Urinary bladder (tissue), 4 donors: Measurements from ENCODE around the gene MRPL23. TPM values are rescaled to one million over a fixed set of nuclear protein-coding genes. Genes with fewer than 3 reads are reported as not detected.
"Not testable (repeated sequence)": the region's sequence is repeated elsewhere in the genome, so short reads cannot be mapped to it uniquely, and the experiment has no call there.

Experiments
- DNase-seq: peaks from one replicate; pipeline ENCODE4 v3.0.0-alpha.2; 2015; ENCODE audit errors: extremely low spot score
- H3K27ac ChIP-seq: one replicate; pipeline ENCODE4 v1.5.1; 2013; ENCODE audit warnings: low read depth, mild to moderate bottlenecking, moderate library complexity
- H3K36me3 ChIP-seq: one replicate; pipeline ENCODE4 v1.6.1; 2013; ENCODE audit warnings: mild to moderate bottlenecking, moderate library complexity; ENCODE audit not compliant: insufficient read depth
- H3K4me1 ChIP-seq: one replicate; pipeline ENCODE4 v1.6.1; 2013; ENCODE audit warnings: mild to moderate bottlenecking, moderate library complexity; ENCODE audit not compliant: insufficient read depth
- H3K4me3 ChIP-seq: one replicate; pipeline ENCODE4 v1.5.1; 2013; ENCODE audit warnings: low read depth, low read length
- WGBS: extraction: QIAGEN DNeasy Blood & Tissue Kit; methylation state at CpG from one replicate; pipeline ENCODE4 v1.1.7; 2013; 5-methylcytosine and 5-hydroxymethylcytosine counted together
- polyA plus RNA-seq: library from polyadenylated mRNA; stranded (reverse); fragments of 200-250 nt; gene quantifications from one replicate; pipeline ENCODE4 v1.2.3, GENCODE V29; 2013
- total RNA-seq: library from RNA; depleted of rRNA; stranded (reverse); fragments of >200 nt; gene quantifications from one replicate; pipeline ENCODE4 v1.2.3, GENCODE V29; 2014
- donor health status: healthy with polysubstance abuse.
- donor health status: healthy.

The MRPL23 gene
- total and polyA plus RNA-seq, 2 donors = 17.8 to 85.4 TPM

GRCh38 chr11:1933416-1934334 lies 13.5 kb upstream of the MRPL23 start:
- Histone ChIP-seq H3K4me1 (no peaks in the 10 kb centered on the region), H3K36me3 (no peaks in the 10 kb centered on the region), H3K27ac (no peak overlapping the region), H3K4me3 (no peak overlapping the region)
- no peak for DNase-seq
- WGBS = 84% methylated on average over 18 of the region's 18 CpGs

GRCh38 chr11:1934335-1935155 lies 12.6 kb upstream of the MRPL23 start:
- WGBS = 85% methylated on average over 24 of the region's 24 CpGs
- Histone ChIP-seq H3K4me1 (no peaks in the 10 kb centered on the region), H3K4me3 (no peak overlapping the region), H3K27ac (no peak overlapping the region), H3K36me3 (no peaks in the 10 kb centered on the region)
- no peak for DNase-seq

DNA sequence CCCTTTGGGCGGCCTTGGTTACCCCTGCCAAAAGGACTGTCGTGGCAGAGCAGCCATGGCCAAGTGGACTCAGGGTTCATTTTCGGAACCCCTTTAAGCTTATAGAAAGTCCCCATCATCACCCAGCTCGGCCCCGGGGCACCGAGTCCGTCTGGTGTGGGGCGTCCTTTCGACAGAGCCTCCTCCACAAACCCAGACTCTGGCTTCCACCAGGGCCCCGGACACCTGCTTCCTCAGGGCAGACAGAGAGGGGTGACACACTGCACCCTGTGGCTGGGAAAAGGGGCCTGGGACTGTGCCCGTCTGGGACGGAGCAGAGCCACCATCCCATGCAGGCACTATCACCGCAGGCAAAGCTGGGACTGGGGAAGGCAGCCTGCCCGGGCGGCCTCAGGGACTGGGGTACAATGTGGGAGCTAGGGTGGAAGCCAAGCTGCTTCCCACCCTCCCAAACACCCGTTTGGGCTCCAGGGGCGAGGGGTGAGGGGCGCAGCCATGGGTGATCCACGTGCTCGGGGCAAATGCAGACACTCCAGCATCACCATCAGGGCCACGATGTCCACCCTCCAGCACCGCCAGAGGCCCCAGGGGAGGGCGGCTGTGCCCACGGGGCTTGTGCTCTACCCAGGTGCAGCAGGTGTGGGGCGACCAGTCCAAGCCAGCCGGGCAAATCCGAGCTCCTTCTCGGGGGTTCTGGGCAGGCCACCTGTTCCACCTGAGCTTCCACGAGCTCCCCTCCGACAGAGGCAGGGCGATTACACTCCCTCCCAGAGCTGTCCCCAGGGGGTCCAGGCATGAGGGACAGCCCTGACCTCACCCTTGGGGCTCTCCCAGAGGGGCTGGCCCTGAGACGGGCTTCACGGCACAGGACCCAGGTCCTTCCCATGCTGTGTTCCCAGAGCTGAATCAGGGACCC lies 11.7 kb upstream of the MRPL23 start:
- no peaks in the 10 kb centered on the region for H3K36me3 ChIP-seq
- DNase-seq = no peak
- H3K4me3 ChIP-seq = no peak overlapping the region
- no peaks in the 10 kb centered on the region for H3K4me1 ChIP-seq
- no peak overlapping the region for H3K27ac ChIP-seq
- WGBS = 93% methylated on average over 33 of the region's 33 CpGs

DNA sequence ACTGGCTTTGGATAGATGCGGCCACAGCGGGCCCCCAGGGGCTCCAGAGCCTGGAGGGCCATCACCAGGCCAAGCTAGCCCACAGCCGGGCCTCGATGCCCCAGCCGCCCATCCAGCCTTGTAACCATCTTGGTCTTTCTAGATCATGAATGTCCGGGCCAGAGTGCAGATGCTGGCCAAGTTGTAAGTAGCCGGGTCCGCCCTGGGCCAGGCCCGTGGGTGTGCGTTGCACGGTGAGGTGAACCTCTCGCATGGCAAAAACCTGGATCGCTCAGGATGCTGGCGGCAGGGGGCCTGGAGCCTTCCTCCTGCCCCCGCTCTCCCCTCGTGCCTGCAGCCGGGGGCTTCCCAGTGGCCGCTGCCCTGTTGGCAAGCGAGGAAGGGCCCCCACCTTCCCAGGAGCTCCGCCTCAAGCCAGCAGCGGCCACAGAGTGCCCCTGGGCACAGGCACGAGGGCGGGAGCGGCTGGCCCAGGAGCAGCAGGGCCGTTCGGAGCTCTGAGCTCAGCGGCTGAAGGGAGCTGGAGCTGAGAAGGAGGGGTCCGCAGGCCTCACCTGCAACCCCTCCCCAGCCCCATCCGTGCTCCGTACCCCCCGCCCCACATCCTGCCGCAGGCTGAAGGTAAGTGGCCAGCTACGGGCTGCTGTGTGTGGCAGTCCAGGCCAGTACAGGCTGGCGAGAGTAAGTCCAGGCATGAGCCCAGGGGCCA lies 10.9 kb upstream of the MRPL23 start:
- H3K4me1 ChIP-seq = no peaks in the 10 kb centered on the region
- H3K27ac ChIP-seq = no peak overlapping the region
- WGBS = 89% methylated on average over 34 of the region's 34 CpGs
- H3K36me3 ChIP-seq = no peaks in the 10 kb centered on the region
- no peak for DNase-seq
- H3K4me3 ChIP-seq = no peak overlapping the region

DNA sequence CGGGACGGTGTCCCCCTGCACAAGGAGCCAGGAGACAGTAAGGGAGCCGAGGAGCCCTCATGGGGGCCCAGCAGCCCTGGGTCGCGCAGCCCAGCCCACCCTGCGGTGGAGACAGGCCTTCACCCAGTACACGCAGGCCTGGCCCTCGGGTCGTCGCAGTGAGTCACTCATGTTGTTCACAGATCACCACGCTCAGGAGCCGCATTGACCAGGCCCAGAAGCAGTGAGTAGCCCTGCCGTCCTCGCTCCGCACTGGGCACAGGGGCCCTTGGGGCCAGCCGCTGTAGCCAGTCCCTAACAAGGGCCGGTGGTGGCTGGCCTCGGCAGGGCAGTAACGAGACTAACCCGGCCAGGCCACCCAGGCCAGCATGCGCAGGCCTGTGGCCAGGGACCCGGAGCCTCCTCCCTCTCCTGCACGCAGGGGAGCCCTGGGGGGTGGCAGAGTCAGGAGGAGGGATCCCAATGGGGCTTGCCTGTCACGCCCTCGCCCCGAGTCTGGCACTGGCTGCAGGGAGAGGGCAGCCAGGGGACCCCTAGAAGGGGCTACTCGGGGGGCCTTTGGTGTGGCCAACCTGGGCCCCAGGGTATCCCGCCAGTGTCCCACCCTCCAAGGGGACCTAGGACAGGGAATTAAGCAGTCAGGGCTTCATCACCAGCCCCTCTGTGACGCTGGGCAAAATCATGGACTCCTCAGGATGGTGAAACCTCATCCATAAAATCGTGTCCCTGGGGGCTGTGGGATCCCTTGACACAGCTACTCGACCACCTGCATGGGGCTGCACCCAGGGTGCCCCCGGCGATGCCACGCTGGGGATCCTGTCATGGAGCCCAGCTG lies 10.1 kb upstream of the MRPL23 start:
- no peak overlapping the region for H3K27ac ChIP-seq
- 89% methylated on average over 34 of the region's 34 CpGs for WGBS
- no peaks in the 10 kb centered on the region for H3K4me1 ChIP-seq
- no peak for DNase-seq
- no peak overlapping the region for H3K4me3 ChIP-seq
- no peaks in the 10 kb centered on the region for H3K36me3 ChIP-seq

DNA sequence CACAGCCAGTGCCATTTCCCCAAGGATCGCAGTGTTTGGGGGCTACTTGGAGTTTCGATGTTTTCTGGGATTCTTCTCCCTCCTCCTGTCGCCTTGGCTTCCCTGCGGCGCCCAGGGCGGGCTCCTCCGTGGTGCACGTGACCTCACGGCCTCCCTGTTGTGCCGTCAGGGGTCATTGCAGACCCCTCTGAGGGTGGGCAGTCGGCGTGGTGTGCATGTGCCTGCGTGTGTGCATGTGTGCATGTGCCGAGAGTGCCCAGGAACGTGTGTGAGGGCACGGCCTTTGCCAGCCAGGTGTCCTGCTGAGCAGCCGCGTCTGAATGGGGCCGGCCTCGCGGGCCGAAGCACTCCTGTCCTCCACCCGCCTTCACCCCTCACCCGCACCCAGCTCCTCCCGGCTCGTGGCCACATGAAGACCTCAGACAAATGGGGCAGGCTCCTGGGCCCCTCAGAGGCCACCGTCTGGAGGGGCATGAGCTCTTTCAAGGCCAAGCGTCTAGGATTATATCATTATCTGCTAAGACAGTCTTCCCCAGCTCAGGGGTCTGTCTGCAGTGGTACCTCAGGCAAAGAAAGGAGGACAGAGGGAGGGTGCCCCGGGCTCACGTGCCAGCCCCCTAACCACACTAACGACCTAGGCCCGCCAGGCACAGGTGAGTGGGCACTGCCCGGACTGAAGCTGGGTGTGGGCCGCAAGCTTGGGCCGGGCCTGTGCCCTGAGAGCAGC lies 9.4 kb upstream of the MRPL23 start:
- H3K27ac ChIP-seq = no peak overlapping the region
- H3K4me3 ChIP-seq = no peak overlapping the region
- no peaks in the 10 kb centered on the region for H3K4me1 ChIP-seq
- H3K36me3 ChIP-seq = no peaks in the 10 kb centered on the region
- 93% methylated on average over 35 of the region's 35 CpGs for WGBS
- DNase-seq = no peak

DNA sequence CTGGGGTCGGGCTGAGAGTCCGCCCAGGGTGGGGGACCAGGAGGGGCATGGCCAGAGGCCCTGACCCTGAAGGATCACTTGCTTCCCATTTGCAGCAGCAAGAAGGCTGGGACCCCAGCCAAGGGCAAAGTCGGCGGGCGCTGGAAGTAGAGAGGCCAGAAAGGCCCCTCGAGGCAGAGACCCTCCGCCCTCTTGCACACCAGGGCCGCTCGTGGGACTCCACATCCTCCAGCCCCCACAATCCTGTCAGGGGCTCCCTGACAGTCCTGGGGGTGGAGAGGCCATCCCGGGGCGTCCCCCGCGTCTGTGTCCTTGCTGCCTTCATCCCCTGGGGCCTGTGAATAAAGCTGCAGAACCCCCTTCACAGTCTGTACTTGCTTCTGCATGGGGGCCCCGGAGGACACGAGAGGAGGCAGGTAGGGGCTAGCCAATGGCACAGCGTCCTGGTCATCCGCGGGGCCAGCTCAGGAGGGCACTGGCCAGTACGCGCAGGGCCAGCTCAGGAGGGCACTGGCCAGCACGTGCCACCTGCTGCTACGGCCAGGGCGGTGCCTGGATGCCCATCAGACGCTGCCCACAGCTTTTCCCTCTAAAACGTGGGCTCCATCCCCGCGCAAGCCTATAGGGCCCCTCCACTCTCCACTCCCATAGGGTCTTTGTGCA lies 8.7 kb upstream of the MRPL23 start:
- Histone ChIP-seq H3K4me3 (no peak overlapping the region), H3K4me1 (no peaks in the 10 kb centered on the region), H3K27ac (no peak overlapping the region), H3K36me3 (no peaks in the 10 kb centered on the region)
- DNase-seq = no peak
- whole genome bisulfite sequencing = 78% methylated on average over 27 of the region's 27 CpGs

DNA sequence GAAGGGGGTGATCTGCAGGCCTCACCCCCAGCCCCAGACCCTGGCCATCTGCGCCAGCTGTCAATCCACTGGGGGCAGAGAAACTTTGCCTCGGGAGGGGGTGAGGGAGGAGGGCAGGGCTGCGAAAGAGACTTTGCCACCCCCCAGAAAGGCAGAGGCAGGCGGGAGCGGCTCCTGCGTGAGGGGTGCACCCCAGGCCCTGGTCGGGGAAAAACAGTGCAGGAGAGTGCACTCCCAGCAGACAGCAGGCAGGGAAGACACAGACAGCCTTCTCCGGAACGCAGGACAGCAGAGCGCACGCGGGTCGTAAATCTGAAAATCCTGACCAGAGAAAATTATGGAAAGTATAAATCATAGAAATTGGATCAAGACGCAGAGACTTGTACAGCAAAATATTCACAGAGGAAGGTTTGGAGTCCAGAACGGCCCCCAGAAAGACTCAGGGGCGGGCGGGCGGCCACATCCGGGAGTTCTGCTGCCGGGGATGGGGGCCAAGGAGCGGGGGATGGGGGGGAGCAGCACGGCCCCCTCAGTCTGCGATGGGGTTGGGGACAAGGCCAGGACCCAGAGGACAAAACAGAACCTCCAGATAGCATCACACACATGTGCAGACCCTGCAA lies 8.0 kb upstream of the MRPL23 start:
- H3K27ac ChIP-seq = peak overlapping the region; percentile 65
- no peak for DNase-seq
- no peaks in the 10 kb centered on the region for H3K36me3 ChIP-seq
- 16% methylated on average over 23 of the region's 23 CpGs for WGBS
- H3K4me1 ChIP-seq = no peaks in the 10 kb centered on the region
- H3K4me3 ChIP-seq = no peak overlapping the region

- H3K36me3 ChIP-seq, DNase-seq, H3K27ac ChIP-seq, H3K4me3 ChIP-seq, H3K4me1 ChIP-seq: not testable (repeated sequence)
- 100% methylated on average over 1 of the region's 1 CpG for WGBS
These were observed 7.3 kb upstream of the MRPL23 start for GRCh38 chr11:1939788-1940187.

DNA sequence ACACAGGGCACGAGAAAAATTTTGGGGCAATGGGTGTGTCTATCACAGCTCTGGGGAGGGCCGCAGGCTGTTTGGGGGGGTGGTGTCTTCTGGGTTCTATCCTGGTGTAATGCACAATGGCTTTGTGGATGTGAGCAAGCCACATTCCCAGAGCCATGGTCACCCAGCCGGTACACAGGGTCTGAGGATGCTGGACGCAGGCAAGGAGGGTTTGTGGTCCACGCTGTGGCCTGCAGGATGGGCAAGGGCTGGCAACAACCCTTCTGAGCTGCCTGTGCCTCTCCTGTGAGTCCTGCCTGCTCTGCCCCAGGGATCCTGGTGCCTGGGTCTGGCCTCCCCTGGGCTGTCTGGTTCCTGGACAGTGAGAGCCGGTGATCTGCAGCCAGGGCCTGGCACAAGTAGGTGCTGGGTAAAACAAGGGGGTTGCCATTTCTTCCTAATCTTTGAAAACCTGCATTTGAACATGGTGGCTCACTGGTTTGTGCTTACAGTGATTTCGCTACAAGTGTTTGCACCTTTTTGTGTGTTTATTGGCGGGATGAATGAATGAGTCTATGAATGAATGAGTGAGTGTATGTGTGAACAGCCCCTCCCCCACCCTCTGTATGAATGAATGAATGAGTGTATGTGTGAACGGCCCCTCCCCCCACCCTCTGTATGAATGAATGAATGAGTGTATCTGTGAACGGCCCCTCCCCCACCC lies 4.4 kb upstream of the MRPL23 start:
- Histone ChIP-seq H3K27ac (no peak overlapping the region), H3K4me3 (no peak overlapping the region), H3K36me3 (no peaks in the 10 kb centered on the region), H3K4me1 (no peaks in the 10 kb centered on the region)
- WGBS = 87% methylated on average over 10 of the region's 10 CpGs
- DNase-seq = no peak
